Neural cell (in vitro differentiated cells): Measurements from ENCODE around the gene F13B. TPM values are rescaled to one million over a fixed set of nuclear protein-coding genes. Genes with fewer than 3 reads are reported as not detected.

Source experiments
- H2AFZ ChIP-seq: fragments of 200-600, 300-800 bp; sonication (generic), shearing (Covaris generic); 2 replicates; pipeline ENCODE4 v1.6.0; 2014; ENCODE audit warnings: low read depth, mild to moderate bottlenecking, antibody characterized with exemption, low read length, moderate library complexity
- H3F3A ChIP-seq: fragments of 200-600 bp; shearing (Covaris generic); 2 replicates; pipeline ENCODE4 v1.6.1; 2016; ENCODE audit warnings: mild to moderate bottlenecking, moderate library complexity, mixed read lengths, antibody characterized with exemption, low read length; ENCODE audit not compliant: insufficient read depth, poor library complexity, severe bottlenecking
- H3K27ac ChIP-seq: fragments of 200-600, 300-800 bp; sonication (generic), shearing (Covaris generic); 2 replicates; pipeline ENCODE4 v1.5.1; 2014; ENCODE audit warnings: mild to moderate bottlenecking, low read length, moderate library complexity
- H3K27me3 ChIP-seq: fragments of 300-800, 200-600 bp; sonication (generic), shearing (Covaris generic); 2 replicates; pipeline ENCODE4 v1.6.0; 2014; ENCODE audit warnings: mild to moderate bottlenecking, low read depth, low read length, moderate library complexity; ENCODE audit not compliant: insufficient read depth
- H3K36me3 ChIP-seq: fragments of 300-800, 200-600 bp; sonication (generic), shearing (Covaris generic); 2 replicates; pipeline ENCODE4 v1.5.1; 2014; ENCODE audit warnings: mild to moderate bottlenecking, antibody characterized with exemption, low read length, moderate library complexity; ENCODE audit not compliant: insufficient read depth
- H3K4me2 ChIP-seq: fragments of 300-800, 200-600 bp; sonication (generic), shearing (Covaris generic); 2 replicates; pipeline ENCODE4 v1.6.0; 2014; ENCODE audit warnings: mild to moderate bottlenecking, low read length
- H3K4me3 ChIP-seq: fragments of 300-800, 200-600 bp; sonication (generic), shearing (Covaris generic); 2 replicates; pipeline ENCODE4 v1.5.1; 2014; ENCODE audit warnings: mild to moderate bottlenecking, low read length, moderate library complexity
- H3K79me2 ChIP-seq: fragments of 200-600 bp; shearing (Covaris generic); replicated peaks from 2 replicates; pipeline ENCODE4 v1.6.0; 2014; ENCODE audit warnings: mild to moderate bottlenecking, low read length, moderate library complexity; ENCODE audit not compliant: insufficient read depth
- H3K9ac ChIP-seq: fragments of 300-800, 200-600 bp; sonication (generic), shearing (Covaris generic); 2 replicates; pipeline ENCODE4 v1.6.1; 2016; ENCODE audit warnings: mild to moderate bottlenecking, low read length, mixed read lengths
- H3K9me2 ChIP-seq: fragments of 200-600 bp; shearing (Covaris generic); 2 replicates; pipeline ENCODE4 v1.6.1; 2016; ENCODE audit warnings: mild to moderate bottlenecking, low read length, mixed read lengths; ENCODE audit not compliant: insufficient read depth
- H3K9me3 ChIP-seq: fragments of 200-600, 300-800 bp; sonication (generic), shearing (Covaris generic); 2 replicates; pipeline ENCODE4 v1.6.1; 2016; ENCODE audit warnings: mild to moderate bottlenecking, mixed run types, low read length, moderate library complexity, mixed read lengths
- H4K20me1 ChIP-seq: fragments of 200-600 bp; shearing (Covaris generic); 2 replicates; pipeline ENCODE4 v1.6.1; 2016; ENCODE audit warnings: mild to moderate bottlenecking, mixed run types; ENCODE audit not compliant: insufficient read depth
- CTCF ChIP-seq: fragments of 450-650 bp; IDR thresholded peaks from 2 replicates; pipeline ENCODE4 v1.5.1; 2014; ENCODE audit warnings: antibody characterized with exemption, mild to moderate bottlenecking, moderate library complexity; ENCODE audit not compliant: poor library complexity, severe bottlenecking
- EP300 ChIP-seq: fragments of 450-650 bp; conservative IDR thresholded peaks from 2 replicates; pipeline ENCODE4 v1.6.1; 2014; ENCODE audit warnings: antibody characterized with exemption, mild to moderate bottlenecking, moderate library complexity; ENCODE audit not compliant: poor library complexity, severe bottlenecking
- EZH2 ChIP-seq: fragments of 200-600, 300-800 bp; shearing (Covaris generic), sonication (generic); IDR thresholded peaks from 2 replicates; pipeline ENCODE4 v1.6.1; 2014; ENCODE audit warnings: antibody characterized with exemption, low read length, borderline replicate concordance, mild to moderate bottlenecking; ENCODE audit not compliant: insufficient read depth, poor library complexity, severe bottlenecking
- MXI1 ChIP-seq: fragments of 450-650 bp; conservative IDR thresholded peaks from 2 replicates; pipeline ENCODE4 v1.6.1; 2014; ENCODE audit warnings: antibody characterized with exemption, mild to moderate bottlenecking; ENCODE audit not compliant: poor library complexity, severe bottlenecking
- POLR2AphosphoS5 ChIP-seq: IDR thresholded peaks from 2 replicates; pipeline ENCODE4 v1.6.1; 2012
- RAD21 ChIP-seq: fragments of 450-650 bp; conservative IDR thresholded peaks from 2 replicates; pipeline ENCODE4 v1.6.1; 2014; ENCODE audit warnings: antibody characterized with exemption, mild to moderate bottlenecking, moderate library complexity
- REST ChIP-seq: IDR thresholded peaks from 2 replicates; pipeline ENCODE4 v1.6.1; 2012; ENCODE audit warnings: borderline replicate concordance
- SMC3 ChIP-seq: fragments of 450-650 bp; conservative IDR thresholded peaks from 2 replicates; pipeline ENCODE4 v1.6.1; 2014; ENCODE audit warnings: antibody characterized with exemption, mild to moderate bottlenecking, moderate library complexity; ENCODE audit not compliant: poor library complexity
- TAF1 ChIP-seq: IDR thresholded peaks from 2 replicates; pipeline ENCODE4 v1.6.1; 2012; ENCODE audit warnings: low read depth
- polyA plus RNA-seq: library from polyadenylated mRNA; depleted of rRNA; stranded (reverse); fragments of >200 nt; gene quantifications from 2 replicates; pipeline ENCODE4 v1.2.3, GENCODE V29; 2014

The F13B gene
- polyA plus RNA-seq, 1 donor from 2014 or later, result not detected

- TF ChIP-seq MXI1 (no peak), EZH2 (no peak), TAF1 (no peak)
- no peaks in the 10 kb centered on the region for H3F3A ChIP-seq
- H3K9me3 ChIP-seq, result no peaks in the 10 kb centered on the region
- no peak overlapping the region for H2AFZ ChIP-seq
- no peaks in the 10 kb centered on the region for H3K36me3 ChIP-seq
- H3K4me3 ChIP-seq, result no peak overlapping the region
- H3K4me2 ChIP-seq, result no peak overlapping the region
- no peaks in the 10 kb centered on the region for H3K9me2 ChIP-seq
- no peaks in the 10 kb centered on the region for H3K79me2 ChIP-seq
- H3K27ac ChIP-seq, result no peak overlapping the region
- no peaks in the 10 kb centered on the region for H3K27me3 ChIP-seq
- H3K9ac ChIP-seq, result no peak overlapping the region
- no peaks in the 10 kb centered on the region for H4K20me1 ChIP-seq
Measured at GRCh38 chr1:197106869-197107268, 39.8 kb upstream of the F13B start.

- no peaks in the 10 kb centered on the region for H3K79me2 ChIP-seq
- H3K27me3 ChIP-seq, result no peaks in the 10 kb centered on the region
- no peaks in the 10 kb centered on the region for H4K20me1 ChIP-seq
- TF ChIP-seq EZH2, result no peak
- TF ChIP-seq MXI1, result no peak
- TF ChIP-seq POLR2AphosphoS5, result no peak
- TF ChIP-seq REST, result no peak
- TF ChIP-seq SMC3, result no peak
- no peak for TF ChIP-seq CTCF
- no peak for TF ChIP-seq TAF1
- TF ChIP-seq EP300, result no peak
- TF ChIP-seq RAD21, result no peak
- H3K36me3 ChIP-seq, result no peaks in the 10 kb centered on the region
- H3K27ac ChIP-seq, result no peak overlapping the region
- H3K4me2 ChIP-seq, result no peak overlapping the region
- no peak overlapping the region for H2AFZ ChIP-seq
- no peaks in the 10 kb centered on the region for H3F3A ChIP-seq
- no peaks in the 10 kb centered on the region for H3K9me3 ChIP-seq
- no peak overlapping the region for H3K4me3 ChIP-seq
- no peak overlapping the region for H3K9ac ChIP-seq
- H3K9me2 ChIP-seq, result no peaks in the 10 kb centered on the region
Measured at GRCh38 chr1:197103300-197103699, 36.2 kb upstream of the F13B start.

- Histone ChIP-seq H3K4me3 (no peak overlapping the region), H3K27ac (peak overlapping the region; percentile 0), H3K9me3 (no peaks in the 10 kb centered on the region)
Measured at GRCh38 chr1:197101978-197102377, 34.9 kb upstream of the F13B start.

More at GRCh38 chr1:197101978-197102377, 34.9 kb upstream of the F13B start:
- no peak overlapping the region for H2AFZ ChIP-seq
- no peak overlapping the region for H3K4me2 ChIP-seq
- H3K27me3 ChIP-seq, result no peaks in the 10 kb centered on the region
- H3F3A ChIP-seq, result no peaks in the 10 kb centered on the region
- no peaks in the 10 kb centered on the region for H3K79me2 ChIP-seq
- H3K36me3 ChIP-seq, result no peaks in the 10 kb centered on the region
- H4K20me1 ChIP-seq, result no peaks in the 10 kb centered on the region
- no peaks in the 10 kb centered on the region for H3K9me2 ChIP-seq
- no peak overlapping the region for H3K9ac ChIP-seq
- TF ChIP-seq POLR2AphosphoS5, result peak; percentile 17
- TF ChIP-seq EZH2, result no peak
